OCI-M2 (cell line): ENCODE results near the gene GAB2.
"Not testable (repeated sequence)": the region's sequence is repeated elsewhere in the genome, so short reads cannot be mapped to it uniquely, and the experiment has no call there.

Experiments used
- DNase-seq: peaks from one replicate; lab custom pipeline; 2025; ENCODE audit not compliant: unreplicated experiment; lab: John Stamatoyannopoulos, UW

Gene GAB2

GRCh38 chr11:78371221-78371891 lies 46.3 kb downstream of the GAB2 start:
- DNase-seq, result no peak

GRCh38 chr11:78370406-78371172 lies 47.0 kb downstream of the GAB2 start:
- DNase-seq, result no peak

GRCh38 chr11:78365381-78365792 lies 52.2 kb downstream of the GAB2 start:
- DNase-seq, result no peak

GRCh38 chr11:78364128-78364751 lies 53.4 kb downstream of the GAB2 start:
- no peak for DNase-seq

GRCh38 chr11:78363024-78363619 lies 54.5 kb downstream of the GAB2 start:
- DNase-seq, result no peak

GRCh38 chr11:78361228-78361627 lies 56.4 kb downstream of the GAB2 start:
- DNase-seq, result no peak

- no peak for DNase-seq
Observed at GRCh38 chr11:78359921-78360320, 57.7 kb downstream of the GAB2 start.

GRCh38 chr11:78357924-78358323 lies 59.7 kb downstream of the GAB2 start:
- DNase-seq, result not testable (repeated sequence)

- DNase-seq, result not testable (repeated sequence)
Observed at GRCh38 chr11:78357425-78357824, 60.2 kb downstream of the GAB2 start.

GRCh38 chr11:78355742-78356141 lies 61.9 kb downstream of the GAB2 start:
- not testable (repeated sequence) for DNase-seq

- DNase-seq, result no peak
Observed at GRCh38 chr11:78355309-78355705, 62.3 kb downstream of the GAB2 start.

- DNase-seq, result no peak
Observed at GRCh38 chr11:78354408-78355308, 63.0 kb downstream of the GAB2 start.

- DNase-seq, result no peak
Observed at GRCh38 chr11:78351979-78352841, 65.4 kb downstream of the GAB2 start.

GRCh38 chr11:78351193-78351592 lies 66.4 kb downstream of the GAB2 start:
- DNase-seq, result no peak

GRCh38 chr11:78350646-78351165 lies 66.9 kb downstream of the GAB2 start:
- DNase-seq, result no peak

- DNase-seq, result no peak
Observed at GRCh38 chr11:78350091-78350645, 67.5 kb downstream of the GAB2 start.

- DNase-seq, result no peak
Observed at GRCh38 chr11:78349624-78350023, 68.0 kb downstream of the GAB2 start.

- no peak for DNase-seq
Observed at GRCh38 chr11:78349114-78349513, 68.5 kb downstream of the GAB2 start.

GRCh38 chr11:78347956-78348355 lies 69.7 kb downstream of the GAB2 start:
- no peak for DNase-seq
